Stimulated activated CD4-positive, alpha-beta T cell treated with anti-CD3 and anti-CD28 coated beads, Interleukin-12 subunit alpha, Interleukin-12 subunit beta, amount 100 ng/mL, for 48 hours (primary cell): Measurements from ENCODE around the gene RCE1.

ENCODE experiments used
- DNase-seq, 3 donors: peaks; one replicate each; pipeline ENCODE4 v3.0.0-alpha.2; 2020; ENCODE audit warnings: low read depth in 2 of 3, low spot score in 1 of 3

Gene RCE1

GRCh38 chr11:66868082-66868725 lies 25.0 kb downstream of the RCE1 start:
- DNase-seq = no peak

- peak; percentile 76 to 80 (median 79) for DNase-seq
These were observed 25.7 kb downstream of the RCE1 start for GRCh38 chr11:66868726-66869566.

DNA sequence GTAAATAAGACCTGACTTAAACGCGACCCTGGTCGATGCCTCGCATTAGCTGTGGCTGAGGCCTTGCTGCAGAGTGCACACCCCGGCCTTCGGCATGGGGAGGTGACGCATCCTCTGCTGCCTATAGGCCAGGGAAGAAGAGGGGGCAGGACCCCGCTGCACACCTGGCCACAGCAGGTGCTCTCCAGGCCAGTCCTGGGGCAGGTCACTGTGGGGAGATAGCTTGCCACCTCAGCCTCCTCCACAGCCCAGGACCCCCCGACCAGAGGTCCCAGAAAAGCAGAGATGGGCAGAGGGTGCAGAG lies 26.3 kb downstream of the RCE1 start:
- DNase-seq = no peak

DNA sequence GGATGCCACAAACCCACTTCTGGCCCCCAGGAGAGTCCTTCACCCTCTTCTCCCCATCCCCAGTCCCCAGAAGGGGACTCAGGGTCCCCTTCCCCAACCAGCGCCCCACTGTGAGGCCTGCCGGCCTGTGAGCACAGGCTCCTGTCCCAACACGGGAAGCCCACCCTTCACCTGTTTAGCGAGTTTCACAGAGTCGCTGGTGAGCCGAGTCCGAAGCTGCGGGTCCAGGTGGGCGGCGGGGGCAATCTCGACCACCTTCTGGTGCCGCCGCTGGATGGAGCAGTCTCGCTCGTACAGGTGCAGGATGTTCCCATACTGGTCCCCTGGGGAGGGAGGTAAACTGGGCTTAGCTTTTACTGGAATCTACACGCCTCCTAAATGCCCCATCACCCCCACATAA lies 26.9 kb downstream of the RCE1 start:
- DNase-seq = no peak

DNA sequence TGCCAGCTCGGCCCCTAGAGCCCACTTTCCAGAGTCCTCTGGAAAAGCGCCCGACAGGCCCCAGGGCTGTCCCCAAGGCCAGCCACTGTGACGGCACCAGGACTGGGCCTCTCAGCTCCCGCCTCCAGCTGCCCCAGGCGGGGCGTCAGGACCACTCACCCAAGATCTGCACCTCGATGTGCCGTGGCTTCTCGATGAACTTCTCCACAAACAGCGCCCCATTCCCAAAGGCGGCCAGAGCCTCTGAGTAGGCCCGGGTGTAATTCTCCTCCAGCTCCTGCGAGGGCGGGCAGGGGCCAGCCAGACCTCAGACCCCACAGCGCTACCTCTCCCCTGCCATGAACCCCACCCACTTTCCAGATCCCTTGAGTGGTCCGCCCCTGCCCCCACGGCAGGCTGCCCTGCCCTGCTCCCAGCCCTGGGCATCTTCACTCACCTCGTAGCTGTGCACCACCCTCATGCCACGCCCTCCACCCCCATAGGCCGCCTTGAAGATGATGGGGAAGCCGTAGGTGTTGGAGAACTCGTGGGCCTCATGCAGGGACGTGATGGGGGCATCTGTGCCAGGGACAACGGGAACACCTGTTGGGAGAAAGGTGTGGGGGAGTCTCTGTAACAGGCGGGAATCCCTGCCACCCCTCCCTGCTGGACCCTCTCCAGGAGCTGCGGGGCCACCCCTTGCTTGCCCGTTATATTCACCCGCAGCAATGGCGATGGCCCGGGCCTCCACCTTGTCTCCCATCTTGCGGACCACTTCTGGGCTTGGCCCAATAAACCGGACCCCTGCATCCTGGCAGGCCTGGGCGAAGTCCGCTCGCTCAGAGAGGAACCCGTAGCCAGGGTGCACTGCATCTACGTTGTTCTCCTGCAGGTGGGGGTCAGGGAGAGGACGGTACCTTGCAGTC lies 27.6 kb downstream of the RCE1 start:
- no peak for DNase-seq

DNA sequence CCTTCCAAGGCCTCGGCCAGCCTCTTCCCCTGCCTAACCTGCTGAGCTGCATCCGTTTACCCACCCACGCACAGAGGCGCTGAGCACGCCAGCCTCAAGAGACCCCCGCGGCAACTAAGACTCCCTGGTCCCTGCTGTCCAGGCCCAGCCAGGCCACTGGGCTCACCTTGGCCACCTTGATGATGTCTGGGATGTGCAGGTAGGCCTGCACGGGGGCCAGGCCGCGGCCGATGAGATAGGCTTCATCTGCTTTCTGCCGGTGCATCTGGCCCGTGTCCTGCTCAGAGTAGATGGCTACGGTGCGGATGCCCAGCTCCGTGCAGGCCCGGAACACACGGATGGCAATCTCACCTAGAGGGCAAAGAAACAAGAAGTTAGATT lies 28.3 kb downstream of the RCE1 start:
- DNase-seq = no peak

DNA sequence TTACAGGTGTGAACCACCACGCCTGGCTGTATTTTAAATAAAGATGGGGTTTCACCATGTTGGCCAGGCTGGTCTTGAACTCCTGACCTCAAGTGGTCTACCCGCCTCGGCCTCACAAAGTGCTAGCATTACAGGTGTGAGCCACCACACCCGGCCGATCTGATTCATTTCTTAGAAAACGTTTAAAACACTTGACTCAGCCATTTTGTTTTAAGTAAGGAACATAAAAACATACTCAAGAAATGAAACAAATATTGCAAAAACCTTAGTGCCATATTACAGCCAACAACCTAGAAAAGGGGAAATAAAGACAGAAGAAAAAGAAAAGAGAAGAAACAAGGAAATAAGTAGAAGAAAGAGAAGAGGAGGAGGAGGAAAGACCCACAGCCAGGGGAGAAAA lies 31.0 kb downstream of the RCE1 start:
- DNase-seq = no peak

GRCh38 chr11:66875378-66875777 lies 32.1 kb downstream of the RCE1 start:
- DNase-seq = no peak

GRCh38 chr11:66877588-66878385 lies 34.5 kb downstream of the RCE1 start:
- no peak for DNase-seq

GRCh38 chr11:66878474-66878873 lies 35.2 kb downstream of the RCE1 start:
- no peak for DNase-seq

GRCh38 chr11:66879000-66879399 lies 35.8 kb downstream of the RCE1 start:
- DNase-seq = no peak

- no peak for DNase-seq
These were observed 36.3 kb downstream of the RCE1 start for GRCh38 chr11:66879583-66879982.

DNA sequence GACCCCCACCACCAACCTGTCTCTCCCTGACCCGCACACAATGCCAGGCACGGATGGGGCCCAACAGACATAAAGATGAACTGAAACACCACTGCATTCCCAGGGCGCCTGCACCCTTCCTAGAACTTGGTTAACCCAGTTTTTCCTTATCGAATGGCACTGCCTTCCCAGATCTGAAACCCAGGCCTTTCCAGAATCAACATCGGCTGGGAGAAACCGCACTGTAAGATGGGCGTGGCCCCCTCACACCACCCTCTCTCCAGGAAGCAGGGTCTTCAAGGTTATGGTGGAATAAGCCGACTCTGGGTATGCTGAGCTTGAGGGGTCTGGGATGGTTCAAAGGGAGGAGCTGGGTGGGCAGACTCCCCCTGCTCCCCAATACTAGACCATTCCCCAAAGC lies 36.8 kb downstream of the RCE1 start:
- no peak for DNase-seq

DNA sequence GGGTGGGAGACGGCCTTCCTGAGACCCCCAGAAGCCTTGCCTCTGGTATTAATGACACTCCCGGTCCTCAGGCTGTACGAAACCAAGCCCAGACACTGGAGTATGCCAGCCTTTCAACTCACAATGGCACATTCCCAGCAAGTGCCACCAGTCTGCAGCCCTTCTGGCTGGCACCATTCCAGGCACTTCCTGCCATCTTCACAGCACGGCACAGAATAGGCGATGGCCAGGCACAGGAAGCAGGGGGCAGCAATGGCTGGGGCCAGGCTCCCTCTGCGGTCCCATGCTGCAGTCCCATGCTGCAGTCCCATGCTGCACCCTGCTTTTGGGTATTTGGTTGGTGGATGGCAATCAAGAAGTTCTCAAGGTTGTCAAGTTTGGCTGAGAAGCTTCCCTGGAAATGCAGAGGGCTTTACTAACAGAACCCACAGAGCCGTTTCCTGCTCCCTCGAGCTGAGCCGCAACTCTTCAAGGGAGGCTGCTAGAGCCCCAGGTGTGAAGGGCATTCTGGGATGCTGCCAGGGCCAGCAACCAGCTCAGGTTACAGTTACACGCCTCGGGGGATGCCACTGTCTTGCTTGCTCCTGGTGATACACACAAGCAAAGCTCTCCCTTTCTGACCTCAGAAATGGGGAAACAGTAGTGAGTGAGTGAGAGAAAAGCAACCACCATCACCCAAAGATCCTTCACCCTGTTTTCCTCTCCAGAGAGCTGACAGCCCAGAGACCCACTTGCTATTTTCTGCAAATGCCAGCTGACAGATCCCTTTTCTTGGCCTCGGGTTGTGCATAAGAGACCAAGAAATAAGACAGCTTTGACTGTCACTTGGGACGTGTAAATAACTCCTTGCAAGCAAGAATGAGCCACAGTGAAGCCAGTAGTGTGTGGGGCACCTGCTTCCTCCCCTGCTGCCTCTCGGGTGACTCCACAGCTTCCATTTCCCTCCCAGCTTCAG lies 37.5 kb downstream of the RCE1 start:
- no peak for DNase-seq

GRCh38 chr11:66881451-66881835 lies 38.2 kb downstream of the RCE1 start:
- DNase-seq = no peak

GRCh38 chr11:66881927-66882452 lies 38.7 kb downstream of the RCE1 start:
- DNase-seq = no peak

DNA sequence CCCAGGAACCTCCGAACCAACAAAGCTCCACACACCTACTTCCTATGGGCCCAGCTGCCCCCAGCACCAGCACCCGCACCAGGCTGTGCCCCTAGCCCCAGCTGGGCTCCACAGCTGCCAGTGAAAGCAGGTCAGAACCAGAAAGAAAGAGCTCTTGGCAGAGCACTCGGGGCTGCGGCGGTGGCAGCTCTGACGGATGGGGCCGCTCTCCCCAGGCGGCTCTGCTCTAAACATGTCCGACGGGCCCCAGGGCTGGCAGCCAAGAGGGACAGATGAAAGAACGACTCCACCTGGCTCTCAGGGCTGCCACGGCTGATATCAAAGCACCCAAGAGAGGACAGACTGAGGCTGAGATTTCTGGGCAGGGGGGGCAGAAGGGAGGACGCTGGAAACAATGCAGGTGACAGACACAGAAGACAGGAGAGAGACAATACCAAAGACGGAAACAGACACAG lies 39.3 kb downstream of the RCE1 start:
- no peak for DNase-seq

DNA sequence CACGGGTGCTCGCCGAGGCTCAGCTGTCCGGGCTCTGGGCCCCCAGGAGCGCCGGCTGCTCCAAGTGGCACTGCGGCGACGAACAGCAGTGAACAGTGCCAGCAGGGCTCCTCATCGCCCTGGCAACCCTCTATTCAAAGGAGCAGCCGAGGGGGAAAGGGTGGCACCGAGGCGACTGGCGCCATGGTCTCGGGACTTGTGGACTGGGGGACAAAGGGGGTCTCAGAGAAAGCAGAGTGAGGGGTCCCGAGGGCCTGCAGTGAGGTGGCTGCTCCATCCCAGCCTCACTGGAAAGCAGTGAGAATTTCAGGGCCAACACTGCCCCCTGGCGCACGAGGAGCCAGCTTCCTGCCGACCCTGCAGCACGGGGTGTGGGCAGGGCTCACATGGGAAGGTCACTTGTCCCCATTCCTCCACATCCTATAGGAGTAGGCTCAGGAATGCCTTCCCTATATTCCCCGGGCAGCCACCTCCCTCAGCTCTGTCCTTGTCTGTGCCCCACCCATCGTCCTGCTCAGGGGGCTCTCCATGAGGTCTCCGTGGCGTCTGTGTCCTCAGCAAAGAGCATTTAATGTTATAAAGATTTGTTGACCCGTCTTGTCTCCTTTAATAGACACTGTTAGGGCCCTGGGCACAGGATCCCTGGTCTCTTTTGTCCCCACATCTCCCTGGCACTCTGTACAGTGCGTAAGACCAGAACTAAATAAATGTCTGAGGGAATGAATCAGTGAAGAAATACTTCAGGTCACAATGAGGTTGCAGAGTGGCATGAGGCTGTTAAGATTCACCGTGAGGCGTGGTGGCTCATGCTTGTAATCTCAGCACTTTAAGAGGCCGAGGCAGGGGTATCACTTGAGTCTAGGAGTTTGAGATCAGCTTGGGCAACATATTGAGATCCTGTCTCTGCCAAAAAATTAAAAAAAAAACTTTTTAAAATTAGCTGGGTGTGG lies 40.0 kb downstream of the RCE1 start:
- peak; percentile 25 to 63 (median 57) for DNase-seq

DNA sequence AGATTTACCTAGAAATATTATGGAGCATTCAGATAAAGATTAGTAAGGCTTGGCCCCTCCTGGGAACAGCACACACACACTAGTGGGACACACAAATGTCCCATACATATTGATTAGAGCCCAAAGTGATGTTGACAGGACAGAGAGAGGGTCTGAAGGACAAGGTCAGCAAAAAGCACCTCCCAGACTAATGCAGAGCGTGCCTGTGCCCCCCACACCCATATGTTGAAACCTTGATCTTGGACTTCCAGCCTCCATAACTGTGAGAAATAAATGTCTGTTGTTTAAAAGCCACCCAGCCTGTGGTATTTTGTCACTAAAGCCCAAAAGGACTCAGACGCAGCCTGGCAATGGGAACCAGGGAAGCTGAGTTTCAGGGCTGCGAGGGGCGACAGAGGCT lies 41.2 kb downstream of the RCE1 start:
- no peak for DNase-seq
